CD14-positive monocyte (primary cell): ENCODE measurements around the gene MAST4. TPM values are rescaled to one million over a fixed set of nuclear protein-coding genes. Genes with fewer than 3 reads are reported as not detected.
A peak's percentile ranks its signal among the peaks of the same experiment; 100 is the strongest.

Experiments used
- DNase-seq, 3 donors: peaks; one replicate each; pipeline ENCODE4 v3.0.0-alpha.2; 2011 to 2022
- H2AFZ ChIP-seq: 2 replicates; pipeline ENCODE4 v1.6.0; 2012; ENCODE audit warnings: mild to moderate bottlenecking, low read depth, low read length, inconsistent platforms; ENCODE audit not compliant: insufficient read depth, poor library complexity, severe bottlenecking
- H3K27ac ChIP-seq, 2 donors: 1 replicate in 1 of 2; 2 replicates in 1 of 2; pipeline ENCODE4 v1.5.1; 2012 to 2013; ENCODE audit warnings: low read length in 2 of 2, control low read depth in 1 of 2, inconsistent platforms in 1 of 2, low read depth in 1 of 2, mild to moderate bottlenecking in 1 of 2
- H3K27me3 ChIP-seq, 2 donors: one replicate each; pipeline versions ENCODE4 v1.6.0 to v1.6.1; 2011 to 2013; ENCODE audit warnings: low read length in 2 of 2; ENCODE audit not compliant: control insufficient read depth in 2 of 2, insufficient read depth in 2 of 2
- H3K36me3 ChIP-seq, 2 donors: replicated peaks in 1 of 2; 1 replicate in 1 of 2; 2 replicates in 1 of 2; pipeline versions ENCODE4 v1.5.1 to v1.6.1; 2012 to 2013; ENCODE audit warnings: low read length in 2 of 2, control low read depth in 1 of 2, inconsistent platforms in 1 of 2, mild to moderate bottlenecking in 1 of 2; ENCODE audit not compliant: insufficient read depth in 2 of 2, control insufficient read depth in 1 of 2
- H3K4me1 ChIP-seq, 2 donors: 1 replicate in 1 of 2; 2 replicates in 1 of 2; pipeline versions ENCODE4 v1.5.1 to v1.6.1; 2012 to 2013; ENCODE audit warnings: low read length in 2 of 2, control low read depth in 1 of 2, inconsistent platforms in 1 of 2, mild to moderate bottlenecking in 1 of 2, moderate library complexity in 1 of 2; ENCODE audit not compliant: insufficient read depth in 2 of 2, control insufficient read depth in 1 of 2
- H3K4me2 ChIP-seq: replicated peaks from 2 replicates; pipeline ENCODE3; 2012; ENCODE audit warnings: low read length, moderate library complexity, mild to moderate bottlenecking; ENCODE audit not compliant: poor library complexity, severe bottlenecking; ENCODE audit errors: extremely low read depth
- H3K4me3 ChIP-seq, 3 experiments: fragments of 200-600 bp in 1 of 3; sonication (generic) in 1 of 3; replicated peaks in 1 of 3; 1 replicate in 2 of 3; 2 replicates in 1 of 3; pipeline ENCODE4 v1.5.1; 2011 to 2013; ENCODE audit warnings: low read length in 3 of 3, mild to moderate bottlenecking in 3 of 3, control low read depth in 2 of 3, low read depth in 2 of 3, inconsistent platforms in 1 of 3, moderate library complexity in 1 of 3
- H3K79me2 ChIP-seq: 2 replicates; pipeline ENCODE4 v1.6.0; 2012; ENCODE audit warnings: mild to moderate bottlenecking, control low read depth, inconsistent platforms, low read length, moderate library complexity; ENCODE audit not compliant: insufficient read depth
- H3K9ac ChIP-seq: 2 replicates; pipeline ENCODE4 v1.6.0; 2017; ENCODE audit warnings: low read length, mild to moderate bottlenecking; ENCODE audit not compliant: insufficient read depth, poor library complexity, severe bottlenecking
- H3K9me3 ChIP-seq, 2 donors: replicated peaks in 1 of 2; 1 replicate in 1 of 2; 2 replicates in 1 of 2; pipeline versions ENCODE4 v1.5.1 to v1.6.1; 2012 to 2013; ENCODE audit warnings: low read length in 2 of 2, control low read depth in 1 of 2; ENCODE audit not compliant: control insufficient read depth in 1 of 2, insufficient read depth in 1 of 2
- H4K20me1 ChIP-seq: 2 replicates; pipeline ENCODE4 v1.6.0; 2012; ENCODE audit warnings: mild to moderate bottlenecking, low read length, control low read depth, moderate library complexity; ENCODE audit not compliant: insufficient read depth
- H3K27ac Mint-ChIP-seq, 7 donors: one replicate each; pipeline ENCODE4 v1.8.0; 2020; ENCODE audit warnings: mild to moderate bottlenecking in 7 of 7, mixed read lengths in 7 of 7, moderate library complexity in 6 of 7, inconsistent platforms in 2 of 7
- H3K27me3 Mint-ChIP-seq, 3 donors: one replicate each; pipeline ENCODE4 v1.8.0; 2021 to 2022; ENCODE audit warnings: low read depth in 3 of 3, mild to moderate bottlenecking in 3 of 3, mixed read lengths in 3 of 3, moderate library complexity in 3 of 3, inconsistent platforms in 1 of 3
- H3K36me3 Mint-ChIP-seq, 2 donors: one replicate each; pipeline ENCODE4 v1.8.0; 2020; ENCODE audit warnings: mixed read lengths in 2 of 2, inconsistent platforms in 1 of 2, mild to moderate bottlenecking in 1 of 2
- H3K4me1 Mint-ChIP-seq: one replicate; pipeline ENCODE4 v1.8.0; 2020; ENCODE audit warnings: mild to moderate bottlenecking, mixed read lengths
- H3K4me3 Mint-ChIP-seq, 2 donors: one replicate each; pipeline ENCODE4 v1.8.0; 2020; ENCODE audit warnings: mild to moderate bottlenecking in 2 of 2, mixed read lengths in 2 of 2, moderate library complexity in 1 of 2
- H3K9me3 Mint-ChIP-seq, 7 donors: one replicate each; pipeline ENCODE4 v1.8.0; 2020 to 2022; ENCODE audit warnings: mixed read lengths in 7 of 7, mild to moderate bottlenecking in 6 of 7, moderate library complexity in 6 of 7, inconsistent platforms in 2 of 7
- WGBS: methylation state at CpG from one replicate; pipeline ENCODE4 v1.1.5; 2013; ENCODE audit warnings: missing lambda C conversion rate; ENCODE audit not compliant: insufficient coverage; 5-methylcytosine and 5-hydroxymethylcytosine counted together
- intact Hi-C, 2 donors: fragments of 100-400 bp; cut with micrococcal nuclease; formaldehyde crosslinking; loops; one replicate each; pipeline versions ENCODE4 v1.15.0 to v1.15.1; 2023
- polyA plus RNA-seq, 3 donors: library from polyadenylated mRNA; depleted of rRNA in 1 of 3; unstranded in 2 of 3; stranded (reverse) in 1 of 3; fragments of 300-500 nt in 2 of 3; fragments of >200 nt in 1 of 3; fragmentation: Illumina TruSeq in 2 of 3; gene quantifications; 1 replicate in 2 of 3; 2 replicates in 1 of 3; pipeline ENCODE4 v1.2.3, GENCODE V29; 2012 to 2021
- TF ChIP-seq, protein P1 (sequence below): fragments of 200-600 bp; IDR thresholded peaks from one replicate; pipeline ENCODE4 v1.8.0; 2022; ENCODE audit warnings: antibody characterized with exemption, mild to moderate bottlenecking

MAST4 gene
- polyA plus RNA-seq, 3 donors = 0.03 to 0.24 TPM; not detected in 1

DNA sequence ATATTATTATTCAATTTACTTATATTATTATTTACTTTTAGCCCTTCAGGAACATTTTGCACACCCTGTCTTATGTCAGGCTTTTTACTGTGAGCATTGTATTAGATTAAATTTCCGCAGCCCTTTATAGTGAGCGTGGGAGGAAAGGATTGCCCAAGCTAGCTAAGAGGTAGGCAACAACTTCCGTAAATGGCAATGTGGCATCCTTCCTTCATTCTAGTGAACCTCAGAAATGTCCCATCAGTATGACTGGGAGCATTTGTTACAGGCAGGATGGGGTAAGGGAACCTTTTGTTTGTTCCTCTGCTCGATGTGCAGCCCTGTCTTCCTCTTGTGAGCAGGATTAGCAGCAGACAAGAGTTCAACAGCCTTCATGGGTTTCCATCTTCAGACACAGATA, 606.6 kb downstream of the MAST4 start:
- WGBS = 0% methylated on average over 1 of the region's 4 CpGs
- H3K27me3 Mint-ChIP-seq = peaks cover 0 to 3% (median 1%) of the 10 kb centered on the region in 3 donors
- Histone ChIP-seq H3K79me2 (no peaks in the 10 kb centered on the region), H3K27me3 (no peaks in the 10 kb centered on the region), H2AFZ (no peak overlapping the region), H3K4me3 (no peak overlapping the region), H4K20me1 (no peaks in the 10 kb centered on the region), H3K9me3 (no peaks in the 10 kb centered on the region), H3K27ac (peak overlapping the region in 1 of 2 donors; percentile 50), H3K36me3 (no peaks in the 10 kb centered on the region), H3K4me1 (peaks cover 82 to 91% of the 10 kb centered on the region in 2 donors), H3K9ac (no peak overlapping the region), H3K4me2 (peak overlapping the region; percentile 44)
- TF ChIP-seq, protein P1, sequence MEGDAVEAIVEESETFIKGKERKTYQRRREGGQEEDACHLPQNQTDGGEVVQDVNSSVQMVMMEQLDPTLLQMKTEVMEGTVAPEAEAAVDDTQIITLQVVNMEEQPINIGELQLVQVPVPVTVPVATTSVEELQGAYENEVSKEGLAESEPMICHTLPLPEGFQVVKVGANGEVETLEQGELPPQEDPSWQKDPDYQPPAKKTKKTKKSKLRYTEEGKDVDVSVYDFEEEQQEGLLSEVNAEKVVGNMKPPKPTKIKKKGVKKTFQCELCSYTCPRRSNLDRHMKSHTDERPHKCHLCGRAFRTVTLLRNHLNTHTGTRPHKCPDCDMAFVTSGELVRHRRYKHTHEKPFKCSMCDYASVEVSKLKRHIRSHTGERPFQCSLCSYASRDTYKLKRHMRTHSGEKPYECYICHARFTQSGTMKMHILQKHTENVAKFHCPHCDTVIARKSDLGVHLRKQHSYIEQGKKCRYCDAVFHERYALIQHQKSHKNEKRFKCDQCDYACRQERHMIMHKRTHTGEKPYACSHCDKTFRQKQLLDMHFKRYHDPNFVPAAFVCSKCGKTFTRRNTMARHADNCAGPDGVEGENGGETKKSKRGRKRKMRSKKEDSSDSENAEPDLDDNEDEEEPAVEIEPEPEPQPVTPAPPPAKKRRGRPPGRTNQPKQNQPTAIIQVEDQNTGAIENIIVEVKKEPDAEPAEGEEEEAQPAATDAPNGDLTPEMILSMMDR = no peak
- H3K9me3 Mint-ChIP-seq = peaks cover 0 to 2% (median 0%) of the 10 kb centered on the region in 7 donors
- DNase-seq = peak; percentile 73 to 88 (median 81)
- peak overlapping the region; percentile 13 to 91 (median 69) for H3K27ac Mint-ChIP-seq
- intact Hi-C loops = no loop called here
- peaks cover 83% of the 10 kb centered on the region for H3K4me1 Mint-ChIP-seq
- no peak overlapping the region for H3K4me3 Mint-ChIP-seq
- H3K36me3 Mint-ChIP-seq = no peaks in the 10 kb centered on the region

DNA sequence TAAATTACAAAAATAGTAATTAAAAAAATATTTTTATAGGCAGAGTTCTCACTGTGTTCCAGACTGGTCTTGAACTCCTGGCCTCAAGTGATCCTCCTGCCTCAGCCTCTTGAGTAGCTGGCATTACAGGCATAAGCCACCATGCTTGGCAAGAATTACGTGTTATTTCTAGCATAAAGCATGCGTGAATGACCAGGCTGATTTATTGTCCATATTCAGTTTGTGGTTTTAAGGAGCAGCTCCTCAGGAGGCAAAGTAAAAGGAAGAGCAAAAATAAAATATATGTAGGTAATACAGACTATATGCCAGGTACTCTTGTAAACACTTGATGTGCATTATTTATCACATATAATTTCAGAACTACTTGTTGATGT, 607.5 kb downstream of the MAST4 start:
- Mint-ChIP-seq H3K27me3 (peaks cover 0 to 3% (median 1%) of the 10 kb centered on the region in 3 donors), H3K27ac (peak overlapping the region in 2 of 7 donors; percentile 68 to 90), H3K4me3 (no peak overlapping the region), H3K9me3 (peaks cover 0 to 2% (median 0%) of the 10 kb centered on the region in 7 donors), H3K4me1 (peaks cover 81% of the 10 kb centered on the region), H3K36me3 (no peaks in the 10 kb centered on the region)
- H3K79me2 ChIP-seq = no peaks in the 10 kb centered on the region
- H3K9me3 ChIP-seq = no peaks in the 10 kb centered on the region
- WGBS = no CpG with 5 or more reads among the region's 2 CpGs
- TF ChIP-seq, protein P1 = no peak
- no peak overlapping the region for H2AFZ ChIP-seq
- H4K20me1 ChIP-seq = no peaks in the 10 kb centered on the region
- no peaks in the 10 kb centered on the region for H3K27me3 ChIP-seq
- H3K4me1 ChIP-seq = peaks cover 81 to 90% of the 10 kb centered on the region in 2 donors
- no peak overlapping the region for H3K9ac ChIP-seq
- no peak for DNase-seq
- no peak overlapping the region for H3K4me2 ChIP-seq
- H3K4me3 ChIP-seq = no peak overlapping the region
- H3K27ac ChIP-seq = no peak overlapping the region
- no peaks in the 10 kb centered on the region for H3K36me3 ChIP-seq
- intact Hi-C loops = no loop called here
